HepG2 (cell line): ENCODE data around the gene TRPT1. TPM values are rescaled to one million over a fixed set of nuclear protein-coding genes. Genes with fewer than 3 reads are reported as not detected.
A peak's percentile ranks its signal among the peaks of the same experiment; 100 is the strongest.

ENCODE experiments used
- CREM ChIP-seq, 2 experiments: sonication (generic) in 1 of 2; formaldehyde crosslinking in 1 of 2; IDR thresholded peaks; 2 replicates each; pipeline versions ENCODE4 v1.4.0 to v1.6.1; 2016 to 2020; ENCODE audit warnings: antibody characterized with exemption in 1 of 2, mild to moderate bottlenecking in 1 of 2, missing genetic modification reagents in 1 of 2
- FOXO1 ChIP-seq: sonication (generic); formaldehyde crosslinking; IDR thresholded peaks from 2 replicates; pipeline ENCODE4 v1.4.0; 2020; ENCODE audit warnings: missing genetic modification reagents
- GATAD1 ChIP-seq: IDR thresholded peaks from 2 replicates; pipeline ENCODE4 v1.6.1; 2016; ENCODE audit warnings: missing genetic modification reagents, missing compliant biosample characterization
- HBP1 ChIP-seq: IDR thresholded peaks from 2 replicates; pipeline ENCODE4 v1.6.1; 2016; ENCODE audit warnings: low read depth, control low read depth
- IRF9 ChIP-seq: sonication (generic); formaldehyde crosslinking; IDR thresholded peaks from 2 replicates; pipeline ENCODE4 v1.8.0; 2022; ENCODE audit warnings: missing genetic modification reagents, mild to moderate bottlenecking, borderline replicate concordance
- KAT8 ChIP-seq: IDR thresholded peaks from 2 replicates; pipeline ENCODE4 v1.6.1; 2016; ENCODE audit warnings: missing genetic modification reagents, missing compliant biosample characterization
- KDM5B ChIP-seq: sonication (generic); formaldehyde crosslinking; IDR thresholded peaks from 2 replicates; pipeline ENCODE4 v1.4.0; 2020; ENCODE audit warnings: missing genetic modification reagents, mild to moderate bottlenecking, borderline replicate concordance
- KDM6A ChIP-seq: IDR thresholded peaks from 2 replicates; pipeline ENCODE4 v1.6.1; 2016; ENCODE audit warnings: low read depth
- RXRA ChIP-seq: sonication (generic); formaldehyde crosslinking; IDR thresholded peaks from 2 replicates; pipeline ENCODE4 v1.5.1; 2020; ENCODE audit warnings: missing genetic modification reagents
- SP2 ChIP-seq: sonication (generic); formaldehyde crosslinking; IDR thresholded peaks from 2 replicates; pipeline ENCODE4 v1.5.1; 2020; ENCODE audit warnings: mild to moderate bottlenecking, missing genetic modification reagents
- ZBTB43 ChIP-seq: sonication (generic); formaldehyde crosslinking; conservative IDR thresholded peaks from 2 replicates; pipeline ENCODE4 v1.4.0; 2020; ENCODE audit warnings: missing genetic modification reagents
- ZFP90 ChIP-seq: sonication (generic); formaldehyde crosslinking; IDR thresholded peaks from 2 replicates; pipeline ENCODE4 v1.8.0; 2022; ENCODE audit warnings: missing genetic modification reagents, mild to moderate bottlenecking, inconsistent platforms, borderline replicate concordance
- ZKSCAN8 ChIP-seq: IDR thresholded peaks from 2 replicates; pipeline ENCODE4 v1.6.1; 2016; ENCODE audit warnings: borderline replicate concordance, missing genetic modification reagents, missing compliant biosample characterization
- ZMAT5 ChIP-seq: sonication (generic); formaldehyde crosslinking; IDR thresholded peaks from 2 replicates; pipeline ENCODE4 v1.5.0; 2020; ENCODE audit warnings: mild to moderate bottlenecking, low read depth, missing genetic modification reagents, borderline replicate concordance
- ZNF124 ChIP-seq: sonication (generic); formaldehyde crosslinking; IDR thresholded peaks from 2 replicates; pipeline ENCODE4 v1.4.0; 2020; ENCODE audit warnings: missing genetic modification reagents
- ZNF333 ChIP-seq: sonication (generic); formaldehyde crosslinking; IDR thresholded peaks from 2 replicates; pipeline ENCODE4 v1.4.0; 2020; ENCODE audit warnings: mild to moderate bottlenecking, missing genetic modification reagents, borderline replicate concordance
- ZNF441 ChIP-seq: sonication (generic); formaldehyde crosslinking; IDR thresholded peaks from 2 replicates; pipeline ENCODE4 v1.7.0; 2021; ENCODE audit warnings: missing genetic modification reagents, borderline replicate concordance
- ZNF598 ChIP-seq: sonication (generic); formaldehyde crosslinking; IDR thresholded peaks from 2 replicates; pipeline ENCODE4 v1.5.1; 2020; ENCODE audit warnings: mild to moderate bottlenecking, missing genetic modification reagents, borderline replicate concordance
- ZNF605 ChIP-seq: sonication (generic); formaldehyde crosslinking; IDR thresholded peaks from 2 replicates; pipeline ENCODE4 v1.8.0; 2022; ENCODE audit warnings: mild to moderate bottlenecking, missing genetic modification reagents
- ZNF687 ChIP-seq: sonication (generic); formaldehyde crosslinking; IDR thresholded peaks from 2 replicates; pipeline ENCODE4 v1.5.1; 2020; ENCODE audit warnings: mild to moderate bottlenecking, missing genetic modification reagents, moderate library complexity
- ZNF883 ChIP-seq: sonication (generic); formaldehyde crosslinking; IDR thresholded peaks from 2 replicates; pipeline ENCODE4 v1.5.1; 2020; ENCODE audit warnings: mild to moderate bottlenecking, missing genetic modification reagents; ENCODE audit errors: not compliant biosample characterization
- polyA plus RNA-seq, 8 experiments: library from polyadenylated mRNA; depleted of rRNA in 3 of 8; stranded (reverse) in 7 of 8; unstranded in 1 of 8; fragments of >200 nt; fragmentation: Illumina TruSeq in 4 of 8; extraction: Trizol in 4 of 8; gene quantifications; 2 replicates each; pipeline versions ENCODE4 v1.2.1 to v1.2.3, GENCODE V29; 2011 to 2016; ENCODE audit warnings: low read depth in 4 of 8, missing spikeins in 1 of 8, mixed read lengths in 1 of 8; ENCODE audit not compliant: insufficient read depth in 1 of 8
- total RNA-seq, 5 experiments: library from RNA; depleted of rRNA; stranded (reverse); fragments of >200 nt; fragmentation: Illumina TruSeq; extraction: Trizol; gene quantifications; 2 replicates each; pipeline ENCODE4 v1.2.3, GENCODE V29; 2016; ENCODE audit warnings: low read depth in 1 of 5

TRPT1 gene
- total and polyA plus RNA-seq, 2 of the 13 experiments (the other 11 are each of a cell fraction or from before 2014, with no cell fraction given), result 24.8 to 40.7 TPM

GRCh38 chr11:64247729-64248531, 21.9 kb upstream of the TRPT1 start (continued):
- TF ChIP-seq HBP1 (CRISPR knock-in tag) (no peak), GATAD1 (CRISPR knock-in tag) (no peak), ZNF598 (no peak), ZKSCAN8 (no peak), CREM (IDR thresholded peaks at IDR 0.05) (no peak), CREM (CRISPR knock-in tag; IDR thresholded peaks at IDR 0.05) (no peak), ZBTB43 (CRISPR knock-in tag) (no peak), ZNF333 (CRISPR knock-in tag) (no peak), ZNF883 (CRISPR knock-in tag) (no peak), ZFP90 (CRISPR knock-in tag) (no peak), SP2 (no peak), IRF9 (CRISPR knock-in tag) (no peak), ZMAT5 (CRISPR knock-in tag) (no peak), ZNF605 (CRISPR knock-in tag) (0 out of 2 replicates have a peak, but pooled peaks have one; percentile 26), FOXO1 (CRISPR knock-in tag) (no peak), ZNF441 (no peak), RXRA (CRISPR knock-in tag) (no peak), ZNF124 (CRISPR knock-in tag) (no peak), ZNF687 (CRISPR knock-in tag) (peak; percentile 18), KDM6A (CRISPR knock-in tag) (no peak), KAT8 (CRISPR knock-in tag) (no peak; the same call in 1 of the 2 replicates), KDM5B (no peak; the same call in 1 of the 2 replicates)
